OCI-M1 (cell line): ENCODE measurements around the gene UNC80.
"Not testable (repeated sequence)": the region's sequence is repeated elsewhere in the genome, so short reads cannot be mapped to it uniquely, and the experiment has no call there.

Experiments
- DNase-seq: peaks from one replicate; lab custom pipeline; 2025; lab: John Stamatoyannopoulos, UW

The UNC80 gene

GRCh38 chr2:209771474-209772289 is at the start of gene UNC80:
TSS of gene UNC80 (plus strand) at chr2:209771832. CDS start at chr2:209772073, 241 bp downstream.
- no peak for DNase-seq

DNA sequence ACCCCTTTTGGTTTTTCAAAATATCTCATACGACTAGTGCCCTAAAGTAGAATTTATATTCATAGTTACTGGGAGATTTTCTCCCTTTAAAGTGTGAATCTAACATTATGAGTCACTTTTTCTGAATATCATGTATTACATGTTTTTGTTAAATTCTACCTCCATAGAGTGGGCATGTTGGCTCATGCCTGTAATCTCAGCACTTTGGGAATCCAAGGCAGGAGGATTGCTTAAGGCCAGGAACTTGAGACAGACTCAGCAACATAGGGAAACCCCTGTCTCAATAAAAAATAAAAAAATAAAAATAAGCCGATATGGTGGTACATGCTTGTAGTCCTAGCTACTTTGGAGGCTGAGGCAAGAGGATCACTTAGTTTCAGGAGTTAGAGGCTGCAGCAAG is 45.3 kb upstream of the UNC80 start:
- no peak for DNase-seq

GRCh38 chr2:209727077-209727476 is 44.6 kb upstream of the UNC80 start:
- no peak for DNase-seq

DNA sequence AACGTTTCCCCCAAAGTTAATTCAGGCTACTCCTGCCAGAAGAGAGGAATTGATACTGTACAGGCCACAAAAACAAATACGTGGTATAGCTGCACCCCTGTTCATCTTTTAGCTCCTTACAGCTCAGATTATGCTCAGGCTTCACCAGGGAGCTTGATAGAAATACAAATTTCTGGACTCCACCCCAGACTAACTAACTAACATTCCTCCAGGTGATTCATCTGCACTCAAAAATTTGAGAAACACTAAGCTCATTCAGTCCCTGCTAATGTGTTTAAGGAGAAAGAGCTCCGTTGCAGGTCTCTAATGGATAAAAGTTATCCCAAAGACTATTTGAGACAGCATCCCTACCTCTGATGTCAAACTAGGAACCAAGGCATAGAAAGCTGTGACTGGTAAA is 36.8 kb upstream of the UNC80 start:
- DNase-seq = no peak

DNA sequence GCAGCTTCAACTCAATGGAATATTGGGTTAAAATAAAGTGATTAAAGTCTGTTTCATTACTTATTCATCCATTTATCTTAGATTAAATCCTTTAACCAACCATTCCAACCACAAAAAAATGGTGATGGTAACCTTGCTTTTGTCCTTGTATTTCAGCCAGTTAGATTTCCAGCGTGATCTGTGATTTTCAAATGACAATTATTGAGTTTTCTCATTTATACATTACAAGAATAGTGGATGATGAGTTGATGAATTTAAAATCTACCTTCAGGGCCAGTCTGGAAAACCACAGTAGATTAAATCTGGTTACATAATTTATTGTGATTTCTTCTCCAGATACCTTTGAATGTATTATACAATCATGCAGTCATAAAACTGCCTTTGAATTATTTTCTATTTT is 29.7 kb upstream of the UNC80 start:
- no peak for DNase-seq

DNA sequence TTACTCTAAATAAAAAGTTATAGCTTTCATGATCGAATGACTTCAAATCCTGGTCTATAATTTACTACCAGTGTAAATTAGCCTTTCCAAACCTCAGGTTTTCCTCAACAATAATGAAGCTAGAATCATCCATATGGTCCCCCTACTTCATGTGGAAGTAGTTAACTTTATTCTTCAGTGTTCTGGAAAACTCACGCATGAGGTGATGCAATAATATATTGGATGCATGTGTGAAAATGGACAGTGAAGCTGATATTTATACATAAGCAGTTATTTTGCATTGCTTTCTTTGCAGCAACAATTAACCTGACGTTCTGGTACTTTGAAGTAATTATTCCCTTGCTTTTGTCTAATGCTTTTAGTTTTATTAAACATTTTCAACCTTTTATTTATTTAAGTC is 18.6 kb upstream of the UNC80 start:
- no peak for DNase-seq

DNA sequence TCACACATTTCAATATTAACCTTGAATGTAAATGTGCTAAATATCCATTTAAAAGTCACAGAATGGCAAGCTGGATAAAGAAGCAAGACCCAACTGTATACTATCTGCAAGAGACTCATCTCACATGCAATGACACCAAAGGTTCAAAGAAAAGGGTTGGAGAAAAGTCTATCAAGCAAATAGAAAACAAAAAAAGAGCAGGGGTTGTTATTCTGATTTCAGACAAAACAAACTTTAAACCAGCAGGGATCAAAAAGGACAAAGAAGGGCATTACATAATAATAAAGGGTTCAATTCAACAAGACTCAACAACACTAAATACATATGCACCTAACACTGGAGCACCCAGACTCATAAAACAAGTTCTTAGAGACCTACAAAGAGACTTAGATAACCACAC is 14.5 kb upstream of the UNC80 start:
- DNase-seq = no peak

DNA sequence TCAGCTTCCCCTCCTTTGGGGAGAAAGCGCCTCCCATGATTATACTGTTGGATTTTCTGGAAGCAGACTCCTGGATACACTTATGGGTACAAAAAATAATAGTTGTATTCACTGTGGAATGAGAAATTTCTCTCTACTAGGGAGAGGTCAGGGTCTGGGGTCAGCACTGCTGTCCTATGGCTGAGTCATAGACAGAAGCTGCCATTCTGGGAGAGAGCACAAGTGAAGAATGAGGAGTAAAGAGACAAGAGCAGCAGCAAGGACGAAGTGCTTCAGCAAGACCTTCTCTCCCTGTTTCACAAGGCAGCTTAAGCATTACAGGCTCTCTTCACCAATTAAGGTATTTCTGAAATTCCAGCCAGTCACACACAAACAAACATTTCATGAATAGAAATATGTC is 10.1 kb upstream of the UNC80 start:
- DNase-seq = no peak

GRCh38 chr2:209762563-209762962 is 9.1 kb upstream of the UNC80 start:
- DNase-seq = no peak

- DNase-seq = peak; percentile 23
These were observed 8.5 kb upstream of the UNC80 start for GRCh38 chr2:209763106-209763505.

DNA sequence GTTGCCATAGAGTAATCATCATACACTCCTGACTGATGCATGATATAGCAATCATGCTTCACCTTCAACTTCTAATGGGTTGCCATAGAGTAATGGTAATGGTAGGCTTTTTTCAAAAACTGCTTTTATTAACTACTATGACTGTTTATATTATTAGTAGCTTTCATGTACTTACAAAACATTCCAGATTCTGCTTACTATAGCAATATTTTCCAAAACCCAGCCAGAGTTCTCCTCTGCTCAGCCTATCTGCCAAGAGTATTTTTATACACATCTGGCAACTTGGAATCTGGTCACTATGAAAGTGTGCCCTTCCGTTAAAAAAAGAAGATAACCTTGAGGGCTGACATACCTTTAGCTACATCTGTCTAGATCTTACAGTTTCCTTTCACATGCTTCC is 5.0 kb upstream of the UNC80 start:
- no peak for DNase-seq

- DNase-seq = no peak
These were observed 4.3 kb upstream of the UNC80 start for GRCh38 chr2:209767316-209767715.

DNA sequence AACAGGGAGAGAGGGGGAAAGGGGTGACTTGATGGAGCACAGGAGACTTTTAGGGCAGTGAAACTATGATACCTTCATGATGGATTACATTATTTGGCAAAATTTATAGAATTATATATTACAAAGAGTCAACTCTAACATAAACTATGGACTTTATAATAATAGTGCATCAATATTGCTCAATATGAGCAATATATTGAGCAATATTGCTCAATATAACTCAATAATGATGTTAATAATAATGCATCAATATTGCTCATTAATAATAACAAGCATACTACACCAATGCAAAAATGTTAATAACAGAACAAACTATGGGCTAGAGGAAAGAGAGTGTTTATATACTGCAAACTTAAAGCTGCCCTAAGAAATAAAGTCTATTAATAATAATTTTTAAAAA is 3.1 kb upstream of the UNC80 start:
- DNase-seq = no peak

- no peak for DNase-seq
These were observed 656 bp downstream of the UNC80 start for GRCh38 chr2:209772290-209772685.

DNA sequence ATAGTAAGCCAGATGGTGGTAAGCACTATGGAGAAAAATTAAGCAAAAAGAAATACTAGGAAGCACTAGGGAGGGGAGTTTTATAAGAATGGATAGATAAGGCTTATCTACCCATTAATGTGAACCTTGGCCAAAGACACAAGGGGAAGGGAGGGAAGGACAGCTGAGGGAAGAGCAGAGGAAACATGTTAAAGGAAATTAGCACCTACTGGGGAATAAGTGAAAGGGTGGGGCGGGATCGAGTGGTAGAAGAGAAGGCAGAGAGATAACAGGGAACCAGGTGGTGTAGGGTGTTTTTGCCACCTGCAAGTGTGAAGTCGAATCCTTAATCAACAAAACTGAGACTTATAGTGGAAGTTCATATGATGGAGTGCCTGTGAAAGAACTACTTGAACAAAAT is 1.7 kb downstream of the UNC80 start:
- DNase-seq = no peak

GRCh38 chr2:209787416-209787815 is 15.8 kb downstream of the UNC80 start:
- no peak for DNase-seq

DNA sequence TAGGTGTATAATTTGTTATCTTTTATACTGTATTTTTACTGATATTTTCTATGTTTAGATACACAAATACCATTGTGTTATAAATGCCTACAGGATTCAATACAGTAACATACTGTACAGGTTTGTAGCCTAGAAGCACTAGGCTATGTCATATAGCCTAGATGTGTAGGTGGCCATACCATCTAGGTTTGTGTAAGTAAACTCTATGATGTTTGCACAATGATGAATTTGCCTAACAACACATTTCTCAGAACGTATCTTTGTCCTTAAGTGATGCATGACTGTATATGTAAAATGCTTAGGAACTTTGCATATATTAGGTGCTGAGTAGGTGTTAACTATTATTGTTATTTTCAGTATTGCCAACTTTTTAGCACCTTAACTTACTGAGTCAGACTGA is 17.3 kb downstream of the UNC80 start:
- DNase-seq = no peak

GRCh38 chr2:209790066-209790728 is 18.6 kb downstream of the UNC80 start:
- DNase-seq = peak; percentile 78

- no peak for DNase-seq
These were observed 19.5 kb downstream of the UNC80 start for GRCh38 chr2:209791151-209791550.

- not testable (repeated sequence) for DNase-seq
These were observed 23.8 kb downstream of the UNC80 start for GRCh38 chr2:209795425-209795824.

- no peak for DNase-seq
These were observed 33.7 kb downstream of the UNC80 start for GRCh38 chr2:209805351-209805750.

DNA sequence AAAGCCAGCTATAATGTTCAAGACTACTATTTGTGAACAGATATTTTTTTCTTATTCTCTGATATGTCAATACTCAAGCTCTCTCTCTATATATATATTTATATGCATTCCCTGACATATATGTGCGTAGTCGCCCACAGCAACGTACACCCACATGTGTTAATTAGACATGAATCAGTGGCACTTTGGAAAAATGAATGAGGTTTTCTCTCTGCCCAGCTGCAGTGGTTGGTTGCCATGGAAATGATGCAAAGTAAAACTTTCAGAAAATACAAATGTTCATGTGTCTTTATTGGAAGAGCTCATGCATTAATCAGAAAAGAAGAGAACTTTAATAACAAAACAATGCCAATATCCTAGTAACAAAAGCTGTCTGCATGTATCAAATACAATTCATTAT is 34.7 kb downstream of the UNC80 start:
- DNase-seq = no peak

DNA sequence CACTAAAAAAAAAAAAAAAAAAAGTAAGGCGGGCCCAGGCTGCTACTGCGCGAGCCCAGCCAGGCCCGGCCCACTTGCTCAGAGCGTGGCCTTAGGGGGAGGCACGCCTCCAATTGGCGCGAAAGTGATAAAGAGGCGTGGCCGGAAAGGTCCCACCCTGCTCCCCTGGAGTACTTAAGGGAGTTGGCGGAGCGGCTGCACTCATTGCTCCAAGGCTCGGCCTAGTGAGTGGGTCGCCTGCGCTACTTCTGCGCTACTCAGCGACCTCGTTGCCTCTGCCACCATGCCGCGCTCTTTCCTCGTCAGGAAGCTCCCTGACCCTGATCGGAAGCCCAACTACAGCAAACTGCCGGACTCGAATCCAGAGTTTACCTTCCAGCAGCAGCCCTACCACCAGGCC is 36.9 kb downstream of the UNC80 start:
- DNase-seq = no peak

DNA sequence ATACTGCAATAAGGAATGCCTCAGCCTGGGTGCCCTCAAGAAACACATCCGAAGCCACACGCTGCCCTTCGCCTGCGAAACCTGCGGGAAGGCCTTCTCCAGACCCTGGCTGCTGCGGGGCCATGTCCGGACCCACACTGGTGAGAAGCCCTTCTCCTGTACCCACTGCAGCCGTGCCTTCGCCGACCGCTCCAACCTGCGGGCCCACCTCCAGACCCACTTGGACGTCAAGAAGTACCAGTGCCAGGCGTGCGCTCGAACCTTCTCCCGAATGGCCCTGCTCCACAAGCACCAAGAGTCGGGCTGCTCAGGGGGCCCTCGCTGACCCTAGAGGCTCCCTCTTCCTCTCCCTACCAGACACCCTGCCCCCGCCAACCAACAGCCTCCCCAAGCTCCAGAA is 37.6 kb downstream of the UNC80 start:
- DNase-seq = no peak
